Activated CD4-positive, alpha-beta T cell treated with anti-CD3 and anti-CD28 coated beads, Interleukin-2, amount 50 U/mL, for 4 hours (primary cell): Measurements from ENCODE around the gene SMAD3.
A peak's percentile ranks its signal among the peaks of the same experiment; 100 is the strongest.

Experiments
- DNase-seq, 2 experiments: peaks; one replicate each; pipeline ENCODE4 v3.0.0-alpha.2; 2020

Gene SMAD3

DNA sequence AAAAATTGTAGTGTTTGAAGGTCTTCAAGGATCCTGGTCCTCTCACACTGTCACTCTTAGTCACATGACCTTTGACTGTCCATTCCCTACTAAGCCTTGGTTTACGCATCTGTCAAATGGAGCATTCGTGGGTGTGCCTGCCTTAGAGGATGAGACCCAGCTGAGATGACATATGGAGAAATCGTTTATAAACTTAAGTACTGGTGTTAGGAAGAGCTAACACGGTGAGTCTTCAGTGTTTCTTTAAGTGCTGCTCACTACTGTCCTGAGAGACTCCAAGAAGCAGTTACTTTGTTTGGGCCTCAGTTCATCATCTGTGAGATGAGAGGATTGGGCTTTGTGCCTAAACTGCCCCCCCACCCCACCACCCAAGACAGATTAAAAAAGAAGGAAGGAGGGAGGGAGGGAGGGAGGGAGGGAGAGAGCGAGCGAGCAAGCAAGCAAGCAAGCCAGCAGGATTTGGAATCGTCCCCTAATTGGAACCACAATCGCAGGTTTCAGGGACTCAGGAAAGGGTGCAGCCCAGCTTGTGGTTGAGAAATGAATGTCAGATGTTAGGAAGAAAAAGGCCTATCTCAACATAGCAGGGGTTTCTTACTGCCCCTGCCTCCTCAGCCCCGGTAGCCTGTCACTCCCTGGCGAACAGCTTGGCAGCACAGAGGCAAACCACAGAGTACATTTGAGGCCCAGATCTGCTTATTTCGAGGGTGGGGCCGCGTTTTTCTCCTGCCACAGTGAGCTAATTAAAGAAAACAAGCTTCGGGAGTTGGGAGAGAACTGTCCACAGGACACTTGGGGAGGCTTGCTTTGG is 32.7 kb downstream of the SMAD3 start:
- peak in 1 of 2 experiments; percentile 26 for DNase-seq

GRCh38 chr15:67098768-67099282 is 33.4 kb downstream of the SMAD3 start:
- no peak for DNase-seq

GRCh38 chr15:67100124-67100791 is 34.9 kb downstream of the SMAD3 start:
- DNase-seq, result no peak

DNA sequence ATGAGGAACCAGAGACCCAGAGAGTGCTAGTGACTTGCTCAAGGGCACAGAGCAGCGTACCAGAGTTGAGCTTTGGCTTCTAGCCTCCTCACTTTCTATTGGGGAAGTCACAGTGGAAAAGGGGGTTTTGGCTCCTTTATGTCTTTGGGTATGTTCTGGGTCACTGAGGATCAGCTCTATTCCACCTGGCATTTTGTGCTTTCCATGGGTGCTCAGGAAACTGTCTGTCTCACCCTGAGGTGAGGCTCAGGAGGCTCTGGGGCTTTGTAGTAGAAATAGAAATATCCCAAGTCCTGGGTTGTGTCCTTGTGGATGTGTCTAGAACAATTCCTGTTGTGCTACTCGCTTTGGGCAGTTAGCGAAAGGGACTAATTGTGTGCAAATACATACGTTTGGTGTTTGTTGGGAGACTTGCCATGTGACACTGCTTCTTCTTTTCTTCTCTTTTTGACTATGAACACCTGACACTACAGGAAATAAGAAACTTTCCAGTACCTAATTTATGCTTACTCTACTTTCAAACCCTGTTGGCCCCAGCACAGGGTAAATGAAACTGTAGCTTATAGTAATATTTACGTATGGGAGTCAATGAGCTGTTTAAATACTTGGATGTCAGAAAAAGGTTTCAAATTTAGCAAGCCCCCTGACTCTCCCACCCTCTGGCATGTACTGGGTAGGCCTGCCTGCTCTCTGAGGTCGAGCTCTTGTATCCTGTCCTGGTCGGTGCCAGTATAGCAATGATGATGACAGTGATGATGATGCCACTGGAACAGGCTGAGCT is 35.6 kb downstream of the SMAD3 start:
- DNase-seq, result no peak

DNA sequence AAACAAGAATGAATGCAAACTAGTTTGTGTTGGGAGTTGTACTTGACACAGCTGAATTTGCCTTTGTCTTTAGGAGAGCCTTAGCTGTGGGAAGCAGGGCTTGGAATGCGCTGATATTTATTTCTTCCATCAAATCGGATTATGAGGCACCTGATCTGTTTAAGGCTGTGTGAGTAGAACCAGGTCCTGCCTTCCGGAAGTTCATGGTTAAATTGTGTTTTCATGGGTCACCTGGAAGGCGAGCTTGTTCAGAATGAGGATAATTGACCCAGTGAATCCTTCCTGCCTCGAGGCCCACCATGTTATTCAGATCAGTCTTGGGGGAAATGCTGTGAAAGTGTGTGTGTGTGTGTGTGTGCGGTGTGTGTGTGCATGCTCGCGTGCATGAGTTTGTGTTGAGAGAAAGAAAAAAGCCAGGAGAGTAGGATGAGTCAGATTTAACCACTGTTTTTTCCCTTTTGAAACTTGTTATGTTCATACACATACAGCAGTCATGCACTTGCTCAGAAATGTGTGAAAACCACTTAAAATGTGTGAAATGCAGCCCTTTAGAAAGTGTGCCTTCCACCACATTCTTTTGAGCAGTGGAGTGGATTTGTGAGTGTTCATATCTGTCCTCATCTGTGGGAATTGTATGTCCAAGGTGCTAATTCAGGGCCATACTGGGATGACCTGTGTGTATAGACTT is 36.7 kb downstream of the SMAD3 start:
- peak; percentile 17 to 29 for DNase-seq

DNA sequence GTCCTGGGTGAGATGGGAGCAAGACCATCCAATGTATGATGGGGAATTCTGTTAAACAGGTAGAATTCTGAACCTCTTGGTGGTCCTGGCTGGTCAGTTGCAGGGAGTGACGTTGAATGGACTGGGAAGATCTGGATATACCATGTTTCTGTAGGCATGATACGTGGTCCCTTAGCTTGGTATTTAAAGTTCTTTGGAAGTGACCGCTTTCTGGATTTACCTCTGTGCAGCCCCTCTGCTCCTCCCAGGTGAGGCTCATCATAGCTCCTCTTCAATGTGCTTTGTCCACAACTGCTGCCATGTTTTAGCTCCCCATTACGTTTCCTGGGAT is 37.2 kb downstream of the SMAD3 start:
- DNase-seq, result no peak

- no peak for DNase-seq
Observed at GRCh38 chr15:67103021-67103420, 37.6 kb downstream of the SMAD3 start.

DNA sequence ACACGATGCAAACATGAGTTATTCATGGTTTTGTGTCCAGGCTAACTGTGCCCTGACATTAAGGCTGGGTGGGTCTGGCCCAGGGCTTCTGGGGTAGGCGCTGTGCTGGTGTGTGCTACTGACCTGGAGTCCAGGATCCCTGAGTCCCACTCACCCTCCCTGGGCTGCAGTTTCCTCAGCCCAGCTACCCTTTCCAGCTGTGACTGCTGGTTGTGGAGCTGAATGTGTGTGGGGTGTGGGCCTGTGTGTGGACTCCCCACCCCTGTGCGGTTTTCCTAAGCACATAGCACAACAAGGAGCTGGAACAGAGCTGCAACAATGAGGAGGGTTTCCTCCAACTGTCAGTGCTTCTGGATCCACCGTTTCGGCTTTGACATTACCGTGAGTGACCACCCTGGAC is 38.0 kb downstream of the SMAD3 start:
- no peak for DNase-seq

DNA sequence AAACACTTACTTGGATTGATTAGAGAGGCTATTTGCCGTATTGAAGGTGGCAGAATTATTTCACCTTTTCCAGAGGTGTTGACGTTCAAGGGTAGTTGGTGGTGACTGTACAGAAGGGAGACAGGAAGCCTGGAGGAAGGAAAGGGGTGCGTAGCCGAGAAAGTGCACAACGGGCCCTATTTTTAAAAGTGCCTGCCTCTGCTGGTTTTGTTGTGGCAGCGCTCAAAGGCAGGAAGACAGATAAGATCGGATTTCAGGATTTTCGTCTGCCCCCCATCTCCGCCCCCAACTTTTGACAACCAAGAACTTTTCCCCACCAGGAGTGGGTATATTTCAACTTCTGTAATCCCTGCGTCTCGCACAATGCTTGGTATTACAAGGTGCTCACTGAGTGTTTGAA is 38.5 kb downstream of the SMAD3 start:
- no peak for DNase-seq

GRCh38 chr15:67104510-67104909 is 39.1 kb downstream of the SMAD3 start:
- no peak for DNase-seq

- no peak for DNase-seq
Observed at GRCh38 chr15:67105065-67105951, 39.9 kb downstream of the SMAD3 start.

GRCh38 chr15:67105991-67106763 is 40.8 kb downstream of the SMAD3 start:
- no peak for DNase-seq

GRCh38 chr15:67106764-67107013 is 41.3 kb downstream of the SMAD3 start:
- no peak for DNase-seq

GRCh38 chr15:67107014-67107812 is 41.8 kb downstream of the SMAD3 start:
- no peak for DNase-seq

- no peak for DNase-seq
Observed at GRCh38 chr15:67108122-67108961, 42.9 kb downstream of the SMAD3 start.

- no peak for DNase-seq
Observed at GRCh38 chr15:67109141-67110034, 44.0 kb downstream of the SMAD3 start.

DNA sequence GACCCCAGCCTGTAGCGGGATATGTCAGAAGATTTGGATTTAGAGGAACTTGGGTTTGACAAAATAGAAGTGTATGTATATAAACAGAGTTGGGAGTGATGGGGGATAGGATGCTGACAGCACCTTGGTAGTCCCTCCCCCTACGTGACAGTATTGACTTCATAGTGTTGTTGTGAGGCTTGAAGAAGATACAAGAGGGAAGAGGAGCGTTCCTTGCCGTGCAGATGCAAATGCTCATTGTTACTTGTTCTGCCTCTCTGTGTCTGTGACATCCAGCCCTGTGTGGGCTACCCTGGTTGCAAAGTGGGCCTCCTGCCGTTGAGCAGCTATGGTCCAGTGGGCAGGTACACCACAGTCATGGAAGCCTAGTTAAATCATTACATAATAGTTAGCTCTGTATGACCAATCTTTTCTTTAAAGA is 45.0 kb downstream of the SMAD3 start:
- no peak for DNase-seq
